SK-N-SH (cell line): ENCODE results near the gene COMMD8. TPM values are rescaled to one million over a fixed set of nuclear protein-coding genes. Genes with fewer than 3 reads are reported as not detected.

Experiments
- CTCF ChIA-PET: fragments of 300-600, 350-600 bp; formaldehyde crosslinking; extraction: SDS; loops from one replicate; lab custom pipeline; 2021; lab: Yijun Ruan, JAX
- POLR2A ChIA-PET: fragments of 350-600 bp; sonication (Branson Sonifier 250); formaldehyde crosslinking; extraction: SDS; loops from one replicate; lab custom pipeline; 2020; ENCODE audit warnings: antibody characterized with exemption, inconsistent platforms; lab: Yijun Ruan, JAX
- DNase-seq: peaks from one replicate; pipeline ENCODE4 v3.0.0; 2012
- H2AFZ ChIP-seq: fragments of 200-600 bp; sonication (generic); 2 replicates; pipeline ENCODE4 v1.8.1; 2016; ENCODE audit warnings: antibody characterized with exemption, mild to moderate bottlenecking, low read depth
- H3F3A ChIP-seq: fragments of 200-600 bp; sonication (generic); replicated peaks from 2 replicates; pipeline ENCODE3; 2016; ENCODE audit warnings: antibody characterized with exemption, mild to moderate bottlenecking; ENCODE audit not compliant: insufficient read depth
- H3K27ac ChIP-seq, 2 experiments: fragments of 200-500 bp in 1 of 2; fragments of 200-600 bp in 1 of 2; sonication (Bioruptor generic) in 1 of 2; sonication (generic), shearing (Covaris generic) in 1 of 2; 2 replicates each; pipeline versions ENCODE4 v1.5.1 to v1.6.1; 2014 to 2016; ENCODE audit warnings: low read depth in 2 of 2, inconsistent platforms in 1 of 2, low read length in 1 of 2, mild to moderate bottlenecking in 1 of 2, mixed read lengths in 1 of 2
- H3K27me3 ChIP-seq: fragments of 200-600 bp; sonication (generic), shearing (Covaris generic); 2 replicates; pipeline ENCODE4 v1.6.1; 2016; ENCODE audit warnings: mixed run types; ENCODE audit not compliant: insufficient read depth
- H3K36me3 ChIP-seq, 2 experiments: fragments of 200-500 bp in 1 of 2; fragments of 200-600 bp in 1 of 2; sonication (Bioruptor generic) in 1 of 2; sonication (generic) in 1 of 2; replicated peaks in 1 of 2; 2 replicates each; pipeline versions ENCODE3 to v1.5.1; 2014 to 2016; ENCODE audit warnings: low read length in 1 of 2, mild to moderate bottlenecking in 1 of 2; ENCODE audit not compliant: insufficient read depth in 2 of 2, control insufficient read depth in 1 of 2
- H3K4me1 ChIP-seq, 2 experiments: fragments of 200-500 bp in 1 of 2; fragments of 200-600 bp in 1 of 2; sonication (Bioruptor generic) in 1 of 2; sonication (generic), shearing (Covaris generic) in 1 of 2; 2 replicates each; pipeline versions ENCODE4 v1.5.1 to v1.6.1; 2014 to 2016; ENCODE audit warnings: low read depth in 1 of 2, low read length in 1 of 2, mixed run types in 1 of 2; ENCODE audit not compliant: insufficient read depth in 2 of 2, control insufficient read depth in 1 of 2
- H3K4me2 ChIP-seq: fragments of 200-600 bp; sonication (generic), shearing (Covaris generic); 2 replicates; pipeline ENCODE4 v1.6.1; 2017; ENCODE audit warnings: mixed run types
- H3K4me3 ChIP-seq, 2 experiments: fragments of 200-500 bp in 1 of 2; fragments of 200-600 bp in 1 of 2; sonication (Bioruptor generic) in 1 of 2; sonication (generic), shearing (Covaris generic) in 1 of 2; 2 replicates each; pipeline versions ENCODE4 v1.5.1 to v1.8.1; 2014 to 2016; ENCODE audit warnings: low read depth in 2 of 2, inconsistent platforms in 1 of 2, low read length in 1 of 2, mild to moderate bottlenecking in 1 of 2, mixed read lengths in 1 of 2, moderate library complexity in 1 of 2
- H3K79me2 ChIP-seq: fragments of 200-600 bp; sonication (generic); 2 replicates; pipeline ENCODE4 v1.8.1; 2017; ENCODE audit warnings: mild to moderate bottlenecking; ENCODE audit not compliant: insufficient read depth
- H3K9ac ChIP-seq: fragments of 200-600 bp; sonication (generic); 2 replicates; pipeline ENCODE4 v1.6.1; 2017; ENCODE audit warnings: mixed run types
- H3K9me2 ChIP-seq: fragments of 200-600 bp; sonication (generic); 2 replicates; pipeline ENCODE4 v1.6.1; 2017; ENCODE audit warnings: mixed run types
- H3K9me3 ChIP-seq: fragments of 200-600 bp; sonication (generic); 2 replicates; pipeline ENCODE4 v1.6.1; 2017; ENCODE audit warnings: mixed run types, mild to moderate bottlenecking, moderate library complexity
- H4K20me1 ChIP-seq: fragments of 200-600 bp; sonication (generic); 2 replicates; pipeline ENCODE4 v1.6.1; 2017; ENCODE audit warnings: mild to moderate bottlenecking, mixed run types; ENCODE audit not compliant: insufficient read depth
- CHD2 ChIP-seq: fragments of 150-350 bp; IDR thresholded peaks from 2 replicates; pipeline ENCODE4 v1.6.1; 2018; ENCODE audit warnings: low read length; ENCODE audit not compliant: partially characterized antibody
- EP300 ChIP-seq, 2 experiments: IDR thresholded peaks; 2 replicates each; pipeline versions ENCODE4 v1.4.0 to v1.6.1; 2012; ENCODE audit warnings: borderline replicate concordance in 1 of 2, low read depth in 1 of 2, low read length in 1 of 2
- EZH2phosphoT487 ChIP-seq: fragments of 200-600 bp; sonication (generic); IDR thresholded peaks from 2 replicates; pipeline ENCODE4 v1.6.1; 2017; ENCODE audit warnings: low read depth, mixed run types, mild to moderate bottlenecking, antibody characterized with exemption, moderate library complexity, borderline replicate concordance
- FOXM1 ChIP-seq: IDR thresholded peaks from 2 replicates; pipeline ENCODE4 v1.4.0; 2012; ENCODE audit warnings: low read depth, mild to moderate bottlenecking
- GABPA ChIP-seq: IDR thresholded peaks from 2 replicates; pipeline ENCODE4 v1.4.0; 2012; ENCODE audit warnings: low read depth, mild to moderate bottlenecking
- GATA2 ChIP-seq: sonication (generic); formaldehyde crosslinking; IDR thresholded peaks from 2 replicates; pipeline ENCODE4 v1.5.0; 2020; ENCODE audit warnings: mild to moderate bottlenecking, missing genetic modification reagents
- MEF2A ChIP-seq: IDR thresholded peaks from 2 replicates; pipeline ENCODE4 v1.4.0; 2012; ENCODE audit warnings: low read depth, borderline replicate concordance
- MXI1 ChIP-seq: IDR thresholded peaks from 2 replicates; pipeline ENCODE4 v1.6.1; 2012; ENCODE audit warnings: mild to moderate bottlenecking, low read depth, low read length, improper control_type of control experiment
- NFIC ChIP-seq: IDR thresholded peaks from 2 replicates; pipeline ENCODE4 v1.4.0; 2012; ENCODE audit warnings: borderline replicate concordance
- NRF1 ChIP-seq: IDR thresholded peaks from 2 replicates; pipeline ENCODE4 v1.6.1; 2012; ENCODE audit warnings: low read depth, mild to moderate bottlenecking, low read length
- POLR2AphosphoS5 ChIP-seq: IDR thresholded peaks from 2 replicates; pipeline ENCODE4 v1.6.1; 2012; ENCODE audit warnings: low read depth, low read length
- RCOR1 ChIP-seq: fragments of 150-350 bp; IDR thresholded peaks from 2 replicates; pipeline ENCODE4 v1.6.1; 2017; ENCODE audit warnings: antibody characterized with exemption, low read length
- RFX5 ChIP-seq: IDR thresholded peaks from 2 replicates; pipeline ENCODE4 v1.6.1; 2012; ENCODE audit warnings: mild to moderate bottlenecking, improper control_type of control experiment, low read length
- SIN3A ChIP-seq: IDR thresholded peaks from 2 replicates; pipeline ENCODE4 v1.6.1; 2012; ENCODE audit warnings: low read depth, mild to moderate bottlenecking, low read length, moderate library complexity, borderline replicate concordance
- TCF12 ChIP-seq: IDR thresholded peaks from 2 replicates; pipeline ENCODE4 v1.4.0; 2012
- TEAD4 ChIP-seq: IDR thresholded peaks from 2 replicates; pipeline ENCODE4 v1.4.0; 2012; ENCODE audit warnings: mild to moderate bottlenecking, borderline replicate concordance; ENCODE audit not compliant: insufficient read depth
- WGBS: methylation state at CpG from one replicate; pipeline ENCODE4 v1.1.6; 2017; ENCODE audit warnings: low lambda C conversion rate; 5-methylcytosine and 5-hydroxymethylcytosine counted together
- polyA plus RNA-seq, 3 experiments: library from polyadenylated mRNA; depleted of rRNA; stranded (reverse); fragments of >200 nt; gene quantifications; 2 replicates each; pipeline ENCODE4 v1.2.3, GENCODE V29; 2012
- TF ChIP-seq, protein P1 (sequence below): IDR thresholded peaks from 2 replicates; pipeline ENCODE4; 2012
- TF ChIP-seq, protein P2 (sequence below): fragments of 150-350 bp; IDR thresholded peaks from 2 replicates; pipeline ENCODE4 v1.6.1; 2016; ENCODE audit warnings: mild to moderate bottlenecking, low read depth, low read length
- TF ChIP-seq, protein P3 (sequence below): IDR thresholded peaks from 2 replicates; pipeline ENCODE4 v1.4.0; 2012; ENCODE audit warnings: low read depth, borderline replicate concordance
- TF ChIP-seq, protein P4 (sequence below): IDR thresholded peaks from 2 replicates; pipeline ENCODE4 v1.4.0; 2012; ENCODE audit warnings: low read depth, borderline replicate concordance
- TF ChIP-seq, protein P5 (sequence below): IDR thresholded peaks from 2 replicates; pipeline ENCODE4 v1.6.1; 2012; ENCODE audit warnings: mild to moderate bottlenecking, low read depth, low read length, moderate library complexity

Gene COMMD8
- 7.0 and 9.9 TPM in 2 replicates for polyA plus RNA-seq (2012; rRNA removed)
- 12.7 and 19.8 TPM in 2 replicates for polyA plus RNA-seq (2012; cell fraction: cytosol; rRNA removed)
- polyA plus RNA-seq (2012; cell fraction: nucleus; rRNA removed): 2.1 and 4.2 TPM in 2 replicates

DNA sequence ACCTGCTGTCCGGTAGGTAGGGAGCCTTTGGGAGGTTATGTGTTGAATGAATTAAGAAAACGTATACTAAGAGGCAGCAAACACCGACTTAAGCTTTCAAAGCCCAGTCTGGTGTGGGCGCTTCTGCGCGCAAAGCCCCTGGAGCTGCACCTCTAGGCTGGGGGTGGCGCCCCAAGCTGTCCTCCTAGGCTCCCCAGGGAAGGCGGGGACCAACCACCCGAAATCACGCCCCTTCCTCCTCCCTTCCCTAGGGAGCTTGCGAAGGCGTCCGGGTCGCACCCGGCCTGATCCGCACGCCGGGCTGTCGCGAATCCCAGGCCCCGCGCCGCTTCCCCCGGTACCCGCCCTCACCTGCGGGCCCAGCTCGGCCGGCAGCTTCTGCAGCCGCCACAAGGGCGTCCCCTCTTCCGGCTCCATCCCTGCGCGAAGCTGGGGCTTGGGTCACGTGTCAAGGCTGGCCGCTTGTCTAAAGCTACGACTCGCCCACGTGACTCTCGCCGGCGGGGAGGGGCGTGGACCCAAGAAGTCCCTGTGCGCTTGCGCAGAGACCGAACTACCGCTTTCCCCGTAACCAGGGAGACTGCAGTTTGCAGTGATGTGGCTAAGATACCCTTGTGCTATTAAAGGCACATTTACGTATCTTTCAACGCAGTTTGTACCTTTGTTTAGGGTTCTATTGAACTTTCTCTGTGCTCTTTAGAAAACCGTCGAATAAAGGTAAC is at the start of gene COMMD8:
TSS of gene COMMD8 (minus strand) at position 468 of the 722 bp plus-strand sequence. CDS start at position 417, 51 bp downstream.
- Histone ChIP-seq H3K36me3 (peaks cover 15% of the 10 kb centered on the region in 2 experiments), H3K4me1 (peaks cover 0 to 5% of the 10 kb centered on the region in 2 experiments; a peak in 2 of 4 replicates), H2AFZ (peak within 1 kb of the TSS; percentile 96), H3K4me3 (peak within 1 kb of the TSS; percentile 89 to 95), H3K4me2 (peak within 1 kb of the TSS; percentile 91), H3K27ac (peak within 1 kb of the TSS; percentile 71 to 94), H4K20me1 (no peaks in the 10 kb centered on the region), H3K27me3 (no peaks in the 10 kb centered on the region), H3K79me2 (peaks cover 24% of the 10 kb centered on the region), H3F3A (no peaks in the 10 kb centered on the region), H3K9ac (peak within 1 kb of the TSS; percentile 84), H3K9me3 (no peaks in the 10 kb centered on the region), H3K9me2 (no peaks in the 10 kb centered on the region)
- 3% methylated on average over 16 of the region's 51 CpGs for WGBS
- peak; percentile 95 for DNase-seq
- CTCF ChIA-PET: interaction anchor here (0.9 to 1.6 kb wide), 6 partner anchors 8 to 75 kb away, joined by 3 to 6 read pairs (median 4); partner anchors contain the start of gene ATP10D
- POLR2A ChIA-PET: interaction anchor here (0.7 to 1.5 kb wide), 6 partner anchors 17 to 133 kb away, joined by 3 to 12 read pairs (median 3); partner anchors contain the start of gene ATP10D
- TF ChIP-seq, protein P1, sequence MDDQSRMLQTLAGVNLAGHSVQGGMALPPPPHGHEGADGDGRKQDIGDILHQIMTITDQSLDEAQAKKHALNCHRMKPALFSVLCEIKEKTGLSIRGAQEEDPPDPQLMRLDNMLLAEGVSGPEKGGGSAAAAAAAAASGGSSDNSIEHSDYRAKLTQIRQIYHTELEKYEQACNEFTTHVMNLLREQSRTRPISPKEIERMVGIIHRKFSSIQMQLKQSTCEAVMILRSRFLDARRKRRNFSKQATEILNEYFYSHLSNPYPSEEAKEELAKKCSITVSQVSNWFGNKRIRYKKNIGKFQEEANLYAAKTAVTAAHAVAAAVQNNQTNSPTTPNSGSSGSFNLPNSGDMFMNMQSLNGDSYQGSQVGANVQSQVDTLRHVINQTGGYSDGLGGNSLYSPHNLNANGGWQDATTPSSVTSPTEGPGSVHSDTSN: no peak
- peak; percentile 97 for TF ChIP-seq NRF1
- TF ChIP-seq RCOR1: no peak
- TF ChIP-seq EZH2phosphoT487: no peak
- TF ChIP-seq, protein P2, sequence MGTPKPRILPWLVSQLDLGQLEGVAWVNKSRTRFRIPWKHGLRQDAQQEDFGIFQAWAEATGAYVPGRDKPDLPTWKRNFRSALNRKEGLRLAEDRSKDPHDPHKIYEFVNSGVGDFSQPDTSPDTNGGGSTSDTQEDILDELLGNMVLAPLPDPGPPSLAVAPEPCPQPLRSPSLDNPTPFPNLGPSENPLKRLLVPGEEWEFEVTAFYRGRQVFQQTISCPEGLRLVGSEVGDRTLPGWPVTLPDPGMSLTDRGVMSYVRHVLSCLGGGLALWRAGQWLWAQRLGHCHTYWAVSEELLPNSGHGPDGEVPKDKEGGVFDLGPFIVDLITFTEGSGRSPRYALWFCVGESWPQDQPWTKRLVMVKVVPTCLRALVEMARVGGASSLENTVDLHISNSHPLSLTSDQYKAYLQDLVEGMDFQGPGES: no peak
- TF ChIP-seq TCF12: no peak
- TF ChIP-seq, protein P3, sequence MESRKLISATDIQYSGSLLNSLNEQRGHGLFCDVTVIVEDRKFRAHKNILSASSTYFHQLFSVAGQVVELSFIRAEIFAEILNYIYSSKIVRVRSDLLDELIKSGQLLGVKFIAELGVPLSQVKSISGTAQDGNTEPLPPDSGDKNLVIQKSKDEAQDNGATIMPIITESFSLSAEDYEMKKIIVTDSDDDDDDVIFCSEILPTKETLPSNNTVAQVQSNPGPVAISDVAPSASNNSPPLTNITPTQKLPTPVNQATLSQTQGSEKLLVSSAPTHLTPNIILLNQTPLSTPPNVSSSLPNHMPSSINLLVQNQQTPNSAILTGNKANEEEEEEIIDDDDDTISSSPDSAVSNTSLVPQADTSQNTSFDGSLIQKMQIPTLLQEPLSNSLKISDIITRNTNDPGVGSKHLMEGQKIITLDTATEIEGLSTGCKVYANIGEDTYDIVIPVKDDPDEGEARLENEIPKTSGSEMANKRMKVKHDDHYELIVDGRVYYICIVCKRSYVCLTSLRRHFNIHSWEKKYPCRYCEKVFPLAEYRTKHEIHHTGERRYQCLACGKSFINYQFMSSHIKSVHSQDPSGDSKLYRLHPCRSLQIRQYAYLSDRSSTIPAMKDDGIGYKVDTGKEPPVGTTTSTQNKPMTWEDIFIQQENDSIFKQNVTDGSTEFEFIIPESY: no peak
- TF ChIP-seq MEF2A: no peak
- TF ChIP-seq MXI1: peak; percentile 88; the same call in 1 of the 2 replicates
- TF ChIP-seq FOXM1: no peak
- no peak for TF ChIP-seq EP300 (IDR thresholded peaks at IDR 0.05; ENCODE audit: borderline replicate concordance in 1 of 2, low read depth in 1 of 2, low read length in 1 of 2)
- TF ChIP-seq RFX5: peak; percentile 38; the same call in 1 of the 2 replicates
- no peak for TF ChIP-seq NFIC
- 0 out of 2 replicates have a peak, but pooled peaks have one; percentile 25 for TF ChIP-seq GATA2
- peak; percentile 88 for TF ChIP-seq POLR2AphosphoS5
- TF ChIP-seq TEAD4: no peak
- TF ChIP-seq CHD2: peak; percentile 16
- 0 out of 2 replicates have a peak, but pooled peaks have one; percentile 27 for TF ChIP-seq SIN3A
- TF ChIP-seq, protein P4, sequence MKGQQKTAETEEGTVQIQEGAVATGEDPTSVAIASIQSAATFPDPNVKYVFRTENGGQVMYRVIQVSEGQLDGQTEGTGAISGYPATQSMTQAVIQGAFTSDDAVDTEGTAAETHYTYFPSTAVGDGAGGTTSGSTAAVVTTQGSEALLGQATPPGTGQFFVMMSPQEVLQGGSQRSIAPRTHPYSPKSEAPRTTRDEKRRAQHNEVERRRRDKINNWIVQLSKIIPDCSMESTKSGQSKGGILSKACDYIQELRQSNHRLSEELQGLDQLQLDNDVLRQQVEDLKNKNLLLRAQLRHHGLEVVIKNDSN: peak; percentile 99
- TF ChIP-seq, protein P5, sequence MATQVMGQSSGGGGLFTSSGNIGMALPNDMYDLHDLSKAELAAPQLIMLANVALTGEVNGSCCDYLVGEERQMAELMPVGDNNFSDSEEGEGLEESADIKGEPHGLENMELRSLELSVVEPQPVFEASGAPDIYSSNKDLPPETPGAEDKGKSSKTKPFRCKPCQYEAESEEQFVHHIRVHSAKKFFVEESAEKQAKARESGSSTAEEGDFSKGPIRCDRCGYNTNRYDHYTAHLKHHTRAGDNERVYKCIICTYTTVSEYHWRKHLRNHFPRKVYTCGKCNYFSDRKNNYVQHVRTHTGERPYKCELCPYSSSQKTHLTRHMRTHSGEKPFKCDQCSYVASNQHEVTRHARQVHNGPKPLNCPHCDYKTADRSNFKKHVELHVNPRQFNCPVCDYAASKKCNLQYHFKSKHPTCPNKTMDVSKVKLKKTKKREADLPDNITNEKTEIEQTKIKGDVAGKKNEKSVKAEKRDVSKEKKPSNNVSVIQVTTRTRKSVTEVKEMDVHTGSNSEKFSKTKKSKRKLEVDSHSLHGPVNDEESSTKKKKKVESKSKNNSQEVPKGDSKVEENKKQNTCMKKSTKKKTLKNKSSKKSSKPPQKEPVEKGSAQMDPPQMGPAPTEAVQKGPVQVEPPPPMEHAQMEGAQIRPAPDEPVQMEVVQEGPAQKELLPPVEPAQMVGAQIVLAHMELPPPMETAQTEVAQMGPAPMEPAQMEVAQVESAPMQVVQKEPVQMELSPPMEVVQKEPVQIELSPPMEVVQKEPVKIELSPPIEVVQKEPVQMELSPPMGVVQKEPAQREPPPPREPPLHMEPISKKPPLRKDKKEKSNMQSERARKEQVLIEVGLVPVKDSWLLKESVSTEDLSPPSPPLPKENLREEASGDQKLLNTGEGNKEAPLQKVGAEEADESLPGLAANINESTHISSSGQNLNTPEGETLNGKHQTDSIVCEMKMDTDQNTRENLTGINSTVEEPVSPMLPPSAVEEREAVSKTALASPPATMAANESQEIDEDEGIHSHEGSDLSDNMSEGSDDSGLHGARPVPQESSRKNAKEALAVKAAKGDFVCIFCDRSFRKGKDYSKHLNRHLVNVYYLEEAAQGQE: no peak
- peak; percentile 24; the same call in 1 of the 2 replicates for TF ChIP-seq GABPA
